Ishikawa (cell line): ENCODE data around the gene MEGF11.

Source experiments
- CEBPB ChIP-seq: IDR thresholded peaks from 2 replicates; pipeline ENCODE4 v1.6.1; 2012
- CREB1 ChIP-seq: IDR thresholded peaks from 2 replicates; pipeline ENCODE4 v1.6.1; 2012; ENCODE audit warnings: low read depth
- EGR1 ChIP-seq: IDR thresholded peaks from 2 replicates; pipeline ENCODE4 v1.6.1; 2012
- EP300 ChIP-seq: IDR thresholded peaks from 2 replicates; pipeline ENCODE4 v1.6.1; 2012; ENCODE audit warnings: borderline replicate concordance
- FOXM1 ChIP-seq: IDR thresholded peaks from 2 replicates; pipeline ENCODE4 v1.6.1; 2012; ENCODE audit warnings: low read depth, borderline replicate concordance
- MAX ChIP-seq: IDR thresholded peaks from 2 replicates; pipeline ENCODE4 v1.6.1; 2012
- NFIC ChIP-seq: IDR thresholded peaks from 2 replicates; pipeline ENCODE4 v1.6.1; 2012
- RAD21 ChIP-seq: IDR thresholded peaks from 2 replicates; pipeline ENCODE4 v1.6.1; 2012; ENCODE audit warnings: low read depth
- REST ChIP-seq: IDR thresholded peaks from 2 replicates; pipeline ENCODE4 v1.6.1; 2012; ENCODE audit warnings: low read depth, mild to moderate bottlenecking
- TAF1 ChIP-seq: IDR thresholded peaks from 2 replicates; pipeline ENCODE4 v1.6.1; 2012; ENCODE audit warnings: low read depth, mild to moderate bottlenecking
- TCF12 ChIP-seq: IDR thresholded peaks from 2 replicates; pipeline ENCODE4 v1.6.1; 2012; ENCODE audit warnings: low read depth
- TEAD4 ChIP-seq: IDR thresholded peaks from 2 replicates; pipeline ENCODE4 v1.6.1; 2012
- USF1 ChIP-seq: IDR thresholded peaks from 2 replicates; pipeline ENCODE4 v1.6.1; 2012
- YY1 ChIP-seq: IDR thresholded peaks from 2 replicates; pipeline ENCODE4 v1.6.1; 2012; ENCODE audit warnings: low read depth
- ZBTB7A ChIP-seq: IDR thresholded peaks from 2 replicates; pipeline ENCODE4 v1.6.1; 2012; ENCODE audit warnings: low read depth

Gene MEGF11

DNA sequence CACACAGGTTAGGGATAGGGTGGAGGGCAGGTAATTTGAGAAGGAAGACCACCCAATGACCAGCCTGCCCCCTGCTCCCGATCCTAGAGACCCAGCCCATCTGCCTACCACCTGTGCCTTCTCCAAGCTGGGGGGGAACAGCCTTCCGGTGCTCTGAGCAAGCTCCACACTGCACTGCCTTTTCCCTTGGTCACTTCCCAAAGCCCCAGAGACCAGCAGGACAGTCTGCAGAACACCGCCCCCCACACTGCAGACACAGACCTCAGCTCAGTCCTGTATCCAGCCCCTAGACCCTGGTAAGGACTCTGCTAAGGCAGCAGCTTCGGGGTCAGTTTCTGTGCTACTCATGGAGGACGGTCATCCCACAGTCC lies 156.9 kb downstream of the MEGF11 start:
- TF ChIP-seq MAX (no peak), TAF1 (no peak), USF1 (no peak), CEBPB (no peak), RAD21 (no peak), EP300 (no peak), NFIC (no peak), REST (no peak), EGR1 (no peak), TEAD4 (no peak), TCF12 (no peak)

- TF ChIP-seq REST, result no peak
- no peak for TF ChIP-seq NFIC
- no peak for TF ChIP-seq CREB1
- TF ChIP-seq FOXM1, result no peak
- no peak for TF ChIP-seq RAD21
- TF ChIP-seq ZBTB7A, result no peak
Observed at GRCh38 chr15:66095871-66096687, 157.5 kb downstream of the MEGF11 start.

DNA sequence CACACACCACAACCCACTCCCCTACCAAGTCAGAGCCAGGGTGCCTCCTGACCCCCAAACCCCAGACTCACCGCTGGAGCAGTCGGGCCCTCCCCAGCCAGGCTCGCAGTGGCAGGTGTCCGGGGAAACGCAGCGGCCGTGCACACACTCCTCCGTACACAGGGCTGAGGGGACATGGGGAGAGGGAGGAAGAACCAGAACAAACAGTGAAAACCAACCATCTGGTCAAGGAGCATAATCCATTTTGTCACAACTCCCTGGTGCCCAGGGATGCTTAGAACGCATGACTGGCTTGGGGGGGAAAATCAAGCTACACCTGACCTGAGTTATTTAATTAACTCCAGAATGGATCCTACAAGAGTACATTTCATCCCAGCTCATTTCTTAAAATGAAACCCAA lies 159.2 kb downstream of the MEGF11 start:
- TF ChIP-seq REST (no peak), ZBTB7A (no peak), MAX (no peak), NFIC (no peak), CEBPB (no peak), CREB1 (no peak), TCF12 (no peak)

DNA sequence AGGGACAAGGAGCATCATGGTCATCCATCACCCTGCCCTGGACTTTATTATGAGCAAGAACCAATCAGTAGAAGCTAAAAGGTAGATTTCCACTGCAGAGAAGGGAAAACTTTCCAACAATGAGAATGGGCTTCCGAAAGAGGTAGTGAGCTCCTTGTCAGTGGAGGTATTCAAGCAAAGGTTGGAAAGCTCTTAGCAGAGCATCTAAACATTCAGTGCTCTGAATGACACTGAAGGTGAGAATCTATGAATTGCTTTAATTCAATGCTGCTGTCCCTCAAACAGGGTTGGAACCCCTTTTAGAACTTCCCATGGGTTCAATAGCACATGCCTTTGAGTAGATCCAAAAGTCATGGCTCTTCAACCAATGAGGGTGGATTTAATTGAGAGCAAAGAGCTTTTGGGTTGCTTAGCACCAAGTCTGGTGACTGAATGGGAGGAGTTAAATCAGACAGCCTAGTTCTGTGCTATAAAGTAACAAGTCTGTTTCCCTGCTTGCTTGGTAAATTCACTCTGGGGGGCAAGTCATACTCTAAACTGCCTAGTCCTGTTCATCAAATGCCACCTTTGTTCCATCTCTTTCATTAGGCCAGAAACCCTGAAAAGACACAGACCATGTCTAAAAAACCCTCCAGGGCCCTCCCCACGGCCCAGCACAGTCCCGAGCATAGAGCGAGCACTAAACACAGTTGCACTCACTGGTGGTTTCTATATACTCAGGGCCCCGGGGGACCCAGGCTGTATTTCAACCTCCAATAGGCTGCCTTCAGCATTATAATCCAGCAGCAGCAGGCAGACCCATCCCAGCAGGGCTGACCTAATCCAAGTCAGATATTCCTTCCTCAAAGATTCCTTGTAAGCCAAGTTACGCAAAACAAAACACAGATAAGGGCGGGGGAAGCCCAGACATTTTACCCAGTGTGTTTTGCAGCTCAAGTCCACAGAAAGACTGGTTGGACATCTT lies 161.2 kb downstream of the MEGF11 start:
- no peak for TF ChIP-seq ZBTB7A
- TF ChIP-seq REST, result no peak
- TF ChIP-seq CREB1, result no peak
- TF ChIP-seq YY1, result no peak
- no peak for TF ChIP-seq TEAD4
- TF ChIP-seq TCF12, result no peak
- TF ChIP-seq TAF1, result no peak
- TF ChIP-seq EP300, result no peak
- TF ChIP-seq USF1, result no peak
- no peak for TF ChIP-seq NFIC
- no peak for TF ChIP-seq CEBPB
- TF ChIP-seq EGR1, result no peak
- no peak for TF ChIP-seq MAX
- TF ChIP-seq RAD21, result no peak
